ENCODE results near the gene COL5A3. TPM values are rescaled to one million over a fixed set of nuclear protein-coding genes. Genes with fewer than 3 reads are reported as not detected.
A peak's percentile ranks its signal among the peaks of the same experiment; 100 is the strongest.

Gene COL5A3
- total RNA-seq, 1 experiment from 2014 or later, result 0.18 TPM

GRCh38 chr19:9916719-9917118, 93.6 kb downstream of the COL5A3 start:
- CTCF ChIA-PET, result no interaction called here
- in situ Hi-C loops (cut with HindIII; ENCODE audit: low pct_unique_long_range_greater_than_20kb, low sequenced_read_pairs) (no loop called here), intact Hi-C loops (cut with micrococcal nuclease; ENCODE audit: unreplicated experiment) (no loop called here)

GRCh38 chr19:9914315-9915207, 95.7 kb downstream of the COL5A3 start:
- CTCF ChIA-PET, result no interaction called here
- no peaks in the 10 kb centered on the region for H3K27me3 ChIP-seq (ENCODE audit: control insufficient read depth, insufficient read depth, low read length)
- no peaks in the 10 kb centered on the region for H3K9me3 ChIP-seq (ENCODE audit: control insufficient read depth, insufficient read depth, low read depth, low read length)
- ATAC-seq, result peak; percentile 90
- POLR2A ChIA-PET, result no interaction called here
- peak overlapping the region; percentile 68; the same call in 1 of the 2 replicates for H3K27ac ChIP-seq (ENCODE audit: low read length)
- no peaks in the 10 kb centered on the region for H3K36me3 ChIP-seq (ENCODE audit: control insufficient read depth, insufficient read depth, low read length)
- BruUV-seq (replicated peaks), result no TSS peak
- in situ Hi-C loops (cut with HindIII; ENCODE audit: low pct_unique_long_range_greater_than_20kb, low sequenced_read_pairs) (no loop called here), intact Hi-C loops (cut with micrococcal nuclease; ENCODE audit: unreplicated experiment) (no loop called here)
- no peak for DNase-seq (ENCODE audit: low read depth, low spot score)
- H3K4me1 ChIP-seq (ENCODE audit: control insufficient read depth, insufficient read depth, low read length), result no peaks in the 10 kb centered on the region
- peak overlapping the region; percentile 54 to 66 for H3K4me3 ChIP-seq (ENCODE audit: low read depth in 2 of 2, low read length in 2 of 2)
- TF ChIP-seq SIN3A (IDR thresholded peaks at IDR 0.05; ENCODE audit: borderline replicate concordance, insufficient read depth, low read depth, low read length) (0 out of 2 replicates have a peak, but pooled peaks have one; percentile 21), CTCF (IDR thresholded peaks at IDR 0.05) (peak; percentile 88), TCF7L2 (IDR thresholded peaks at IDR 0.05; ENCODE audit: low read depth, low read length) (no peak), POLR2AphosphoS5 (IDR thresholded peaks at IDR 0.05; ENCODE audit: low read depth, low read length) (no peak)

More at GRCh38 chr19:9916719-9917118, 93.6 kb downstream of the COL5A3 start:
- no peak for ATAC-seq
- DNase-seq (ENCODE audit: low read depth, low spot score), result no peak
- H3K27ac ChIP-seq (ENCODE audit: low read length), result no peak overlapping the region
- H3K27me3 ChIP-seq (ENCODE audit: control insufficient read depth, insufficient read depth, low read length), result no peaks in the 10 kb centered on the region
- no peak overlapping the region for H3K4me3 ChIP-seq (ENCODE audit: low read depth in 2 of 2, low read length in 2 of 2)
- BruUV-seq (replicated peaks), result no TSS peak
- no peaks in the 10 kb centered on the region for H3K9me3 ChIP-seq (ENCODE audit: control insufficient read depth, insufficient read depth, low read depth, low read length)
- TF ChIP-seq TCF7L2 (IDR thresholded peaks at IDR 0.05; ENCODE audit: low read depth, low read length) (no peak), POLR2AphosphoS5 (IDR thresholded peaks at IDR 0.05; ENCODE audit: low read depth, low read length) (no peak), CTCF (IDR thresholded peaks at IDR 0.05) (no peak), SIN3A (IDR thresholded peaks at IDR 0.05; ENCODE audit: borderline replicate concordance, insufficient read depth, low read depth, low read length) (no peak), REST (IDR thresholded peaks at IDR 0.05; ENCODE audit: insufficient read depth in 1 of 2, low read depth in 2 of 2, low read length in 1 of 2) (no peak)
- H3K36me3 ChIP-seq (ENCODE audit: control insufficient read depth, insufficient read depth, low read length), result no peaks in the 10 kb centered on the region
- no peaks in the 10 kb centered on the region for H3K4me1 ChIP-seq (ENCODE audit: control insufficient read depth, insufficient read depth, low read length)
- POLR2A ChIA-PET, result no interaction called here

All from Panc1 (cell line).